ENCODE measurements around the gene FAM174B. TPM values are rescaled to one million over a fixed set of nuclear protein-coding genes. Genes with fewer than 3 reads are reported as not detected.

The FAM174B gene
- total and polyA plus RNA-seq, 8 donors = 14.6 to 54.0 (median 31.0) TPM

GRCh38 chr15:92670621-92671020, 15.0 kb upstream of the FAM174B start:
- H3K27me3 ChIP-seq = no peaks in the 10 kb centered on the region
- H3K36me3 ChIP-seq = no peaks in the 10 kb centered on the region
- no peak for TF ChIP-seq EP300 (IDR thresholded peaks at IDR 0.05)
- no peak for TF ChIP-seq POLR2AphosphoS5 (IDR thresholded peaks at IDR 0.05)
- TF ChIP-seq CTCF (IDR thresholded peaks at IDR 0.05) = no peak
- TF ChIP-seq POLR2A (IDR thresholded peaks at IDR 0.05) = no peak
- peaks cover 20 to 27% (median 24%) of the 10 kb centered on the region in 4 donors for H3K4me1 ChIP-seq
- no peak for DNase-seq
- H3K4me3 ChIP-seq = no peak overlapping the region
- no peak overlapping the region for H3K27ac ChIP-seq
- 84 to 90% (median 86%) methylated on average over 2 of the region's 2 CpGs for WGBS, 5 donors
- intact Hi-C loops (cut with DNase I; ENCODE audit: low total_unique reads) = no loop called here
- no peaks in the 10 kb centered on the region for H3K9me3 ChIP-seq

GRCh38 chr15:92669432-92669831, 13.9 kb upstream of the FAM174B start:
- Histone ChIP-seq H3K4me3 (no peak overlapping the region), H3K9me3 (no peaks in the 10 kb centered on the region), H3K4me1 (peaks cover 28 to 39% (median 35%) of the 10 kb centered on the region in 4 donors), H3K27ac (no peak overlapping the region), H3K27me3 (no peaks in the 10 kb centered on the region), H3K36me3 (no peaks in the 10 kb centered on the region)
- no peak for DNase-seq
- 65 to 78% (median 71%) methylated on average over 2 of the region's 2 CpGs for WGBS, 5 donors
- TF ChIP-seq CTCF (IDR thresholded peaks at IDR 0.05) (no peak), EP300 (IDR thresholded peaks at IDR 0.05) (no peak), POLR2AphosphoS5 (IDR thresholded peaks at IDR 0.05) (no peak), POLR2A (IDR thresholded peaks at IDR 0.05) (no peak)
- intact Hi-C loops (cut with DNase I; ENCODE audit: low total_unique reads) = no loop called here

- H3K4me3 ChIP-seq = no peak overlapping the region
- 80 to 99% (median 82%) methylated on average over 3 of the region's 3 CpGs for WGBS, 5 donors
- peaks cover 31 to 44% (median 37%) of the 10 kb centered on the region in 4 donors for H3K4me1 ChIP-seq
- H3K27ac ChIP-seq = peak overlapping the region in 1 of 5 donors; percentile 89
- no peaks in the 10 kb centered on the region for H3K9me3 ChIP-seq
- TF ChIP-seq POLR2AphosphoS5 (IDR thresholded peaks at IDR 0.05) (no peak), EP300 (IDR thresholded peaks at IDR 0.05) (no peak), POLR2A (IDR thresholded peaks at IDR 0.05) (no peak)
- no peaks in the 10 kb centered on the region for H3K36me3 ChIP-seq
- DNase-seq = no peak
- intact Hi-C loops (cut with DNase I; ENCODE audit: low total_unique reads) = no loop called here
- no peaks in the 10 kb centered on the region for H3K27me3 ChIP-seq
Observed at GRCh38 chr15:92668620-92669019, 13.0 kb upstream of the FAM174B start.

GRCh38 chr15:92667970-92668485, 12.5 kb upstream of the FAM174B start:
- intact Hi-C loops (cut with DNase I; ENCODE audit: low total_unique reads) = no loop called here
- Histone ChIP-seq H3K4me1 (peaks cover 31 to 44% (median 37%) of the 10 kb centered on the region in 4 donors), H3K9me3 (no peaks in the 10 kb centered on the region), H3K4me3 (no peak overlapping the region), H3K27ac (peak overlapping the region in 2 of 5 donors; percentile 63 to 89), H3K27me3 (no peaks in the 10 kb centered on the region), H3K36me3 (no peaks in the 10 kb centered on the region)
- DNase-seq = no peak
- TF ChIP-seq POLR2A (IDR thresholded peaks at IDR 0.05) (no peak), POLR2AphosphoS5 (IDR thresholded peaks at IDR 0.05) (no peak), CTCF (IDR thresholded peaks at IDR 0.05) (no peak), EP300 (IDR thresholded peaks at IDR 0.05) (no peak)
- 42 to 66% (median 53%) methylated on average over 5 to 6 of the region's 6 CpGs for WGBS, 5 donors

- no peak for TF ChIP-seq EP300 (IDR thresholded peaks at IDR 0.05)
- no peak for TF ChIP-seq POLR2AphosphoS5 (IDR thresholded peaks at IDR 0.05)
- TF ChIP-seq POLR2A (IDR thresholded peaks at IDR 0.05) = no peak
- no peak for TF ChIP-seq CTCF (IDR thresholded peaks at IDR 0.05)
- peaks cover 31 to 44% (median 37%) of the 10 kb centered on the region in 4 donors for H3K4me1 ChIP-seq
- DNase-seq = peak in 1 of 2 donors; percentile 60
- H3K4me3 ChIP-seq = peak overlapping the region in 1 of 4 donors; percentile 13
- H3K9me3 ChIP-seq = no peaks in the 10 kb centered on the region
- no peaks in the 10 kb centered on the region for H3K36me3 ChIP-seq
- no peaks in the 10 kb centered on the region for H3K27me3 ChIP-seq
- 25 to 42% (median 36%) methylated on average over 11 to 13 of the region's 13 CpGs for WGBS, 5 donors
- intact Hi-C loops (cut with DNase I; ENCODE audit: low total_unique reads) = no loop called here
- H3K27ac ChIP-seq = peak overlapping the region; percentile 40 to 89 (median 63)
Observed at GRCh38 chr15:92667287-92667904, 11.8 kb upstream of the FAM174B start.

All from stomach (tissue), 9 donors.